HG03025 (cell line): ENCODE data around the gene PRELID2.
"Not testable (repeated sequence)": the region's sequence is repeated elsewhere in the genome, so short reads cannot be mapped to it uniquely, and the experiment has no call there.

ENCODE experiments used
- ATAC-seq: cut with Tn5 transposase; IDR thresholded peaks from one replicate; pipeline ENCODE4 v1.9.1; 2021; ENCODE audit warnings: mild to moderate bottlenecking, moderate library complexity; ENCODE audit not compliant: unreplicated experiment, low FRiP score

PRELID2 gene

DNA sequence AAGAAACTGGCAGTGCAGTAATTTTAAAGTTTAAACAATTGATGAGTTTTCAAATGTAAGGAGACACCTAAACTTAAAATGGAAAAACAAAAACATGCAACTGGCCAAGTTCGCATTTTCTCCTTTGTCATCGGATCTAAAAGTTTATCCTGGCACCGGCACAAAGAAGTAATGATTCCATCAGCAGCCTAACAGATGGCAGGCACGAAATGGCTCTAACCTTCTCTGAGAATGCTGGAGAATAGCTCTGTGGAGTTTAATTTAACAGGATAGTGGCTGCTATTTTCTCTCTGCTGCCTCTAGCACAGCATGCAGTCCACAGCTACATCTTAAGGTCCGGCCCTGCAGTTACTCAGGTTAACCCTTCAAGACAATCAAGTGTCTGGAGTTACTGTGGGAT is 82.2 kb downstream of the PRELID2 start:
- no peak for ATAC-seq

GRCh38 chr5:145752534-145752933 is 82.6 kb downstream of the PRELID2 start:
- ATAC-seq = no peak

GRCh38 chr5:145750199-145750598 is 84.9 kb downstream of the PRELID2 start:
- no peak for ATAC-seq

GRCh38 chr5:145743396-145744061 is 91.6 kb downstream of the PRELID2 start:
- no peak for ATAC-seq

DNA sequence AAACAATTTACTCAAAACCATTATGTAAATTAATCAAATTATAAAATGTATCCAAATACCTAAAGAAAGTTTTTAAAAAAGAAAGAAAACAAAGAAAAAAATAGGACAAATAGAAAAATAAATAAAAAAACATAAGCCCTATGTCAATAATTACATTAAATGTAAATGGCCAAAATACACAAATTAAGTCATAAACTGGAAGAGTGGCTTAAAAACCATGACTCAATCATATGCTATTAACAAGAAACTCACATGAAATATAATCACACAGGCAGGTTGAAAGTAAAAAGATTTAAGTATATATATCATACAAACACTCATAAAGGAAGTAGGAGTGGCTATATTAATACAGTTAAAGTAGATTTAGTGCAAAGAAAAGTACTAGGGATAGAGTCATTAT is 95.3 kb downstream of the PRELID2 start:
- no peak for ATAC-seq

DNA sequence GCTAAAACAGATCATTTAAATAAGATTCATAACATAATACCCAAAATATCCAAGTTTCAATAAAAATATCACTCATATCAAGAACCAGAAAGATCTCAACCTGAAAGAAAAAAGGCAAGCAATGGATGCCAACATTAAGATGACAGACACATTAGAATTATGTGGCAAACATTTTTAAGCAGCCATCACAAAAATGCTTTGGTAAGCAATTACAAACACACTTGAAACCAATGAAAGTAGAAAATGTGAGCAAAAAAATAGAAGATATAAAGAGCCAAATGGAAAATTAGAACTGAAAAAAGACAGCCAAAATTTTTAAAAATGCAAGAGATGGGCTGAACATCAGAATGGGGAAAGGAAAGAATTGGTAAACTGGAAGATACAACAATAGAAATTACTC is 96.9 kb downstream of the PRELID2 start:
- ATAC-seq = no peak

DNA sequence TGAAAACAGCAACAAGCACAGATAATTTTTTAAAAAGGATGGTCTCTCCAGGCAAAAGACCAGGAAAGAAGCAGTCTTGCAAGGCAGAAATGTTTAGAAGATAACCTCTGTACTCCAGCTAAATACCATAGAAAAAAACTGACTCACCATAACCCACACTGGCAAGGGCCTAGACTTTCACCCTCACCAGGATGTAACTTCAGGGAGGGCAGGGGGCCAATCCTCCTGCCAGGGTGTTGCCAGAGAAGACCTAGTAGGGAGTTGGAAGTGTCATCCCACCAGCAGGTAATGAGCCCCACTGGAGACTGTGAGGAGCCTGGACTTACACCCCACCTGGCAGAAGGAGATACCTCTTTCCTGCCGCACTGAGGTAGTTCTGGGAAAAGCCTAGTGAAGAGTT is 97.6 kb downstream of the PRELID2 start:
- no peak for ATAC-seq

- not testable (repeated sequence) for ATAC-seq
Observed at GRCh38 chr5:145729956-145730355, 105.2 kb downstream of the PRELID2 start.

DNA sequence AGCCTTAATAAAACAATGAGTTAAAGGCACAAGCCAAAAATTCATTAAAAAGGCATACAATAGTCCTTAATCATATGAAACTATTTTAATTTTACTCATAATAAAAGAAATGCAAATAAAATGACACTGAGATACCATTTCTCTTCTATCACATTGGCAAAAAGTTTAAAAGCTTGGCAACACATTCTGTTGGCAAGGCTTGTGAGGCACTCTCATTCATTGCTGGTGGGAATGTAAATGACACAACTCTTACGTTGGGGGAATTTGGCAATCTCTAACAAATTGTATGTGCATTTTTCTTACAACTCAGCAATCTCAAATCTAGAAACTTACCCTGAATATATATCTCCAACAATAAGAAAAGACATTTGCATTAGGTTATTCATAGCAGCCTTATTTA is 111.6 kb downstream of the PRELID2 start:
- ATAC-seq = no peak

DNA sequence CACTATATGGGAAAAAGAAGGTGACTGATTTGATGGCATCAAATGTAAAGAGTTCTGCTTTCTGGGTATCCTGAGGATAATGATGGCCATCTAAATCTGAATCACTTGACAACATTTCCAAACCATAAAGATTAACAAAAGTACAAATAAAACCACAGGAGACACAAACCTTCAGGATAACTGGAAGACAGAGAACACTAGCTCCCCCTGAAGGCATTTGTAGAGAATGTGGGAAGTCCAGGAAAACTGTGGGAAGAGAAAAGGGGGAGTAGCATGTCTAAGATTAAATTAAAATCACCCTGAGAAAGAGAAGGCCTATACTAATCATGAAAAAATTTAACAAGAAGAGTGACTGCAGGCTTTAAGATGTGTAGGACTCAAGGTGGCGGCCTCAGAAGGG is 116.2 kb downstream of the PRELID2 start:
- no peak for ATAC-seq

GRCh38 chr5:145715412-145715811 is 119.7 kb downstream of the PRELID2 start:
- no peak for ATAC-seq

- no peak for ATAC-seq
Observed at GRCh38 chr5:145712245-145712644, 122.9 kb downstream of the PRELID2 start.

DNA sequence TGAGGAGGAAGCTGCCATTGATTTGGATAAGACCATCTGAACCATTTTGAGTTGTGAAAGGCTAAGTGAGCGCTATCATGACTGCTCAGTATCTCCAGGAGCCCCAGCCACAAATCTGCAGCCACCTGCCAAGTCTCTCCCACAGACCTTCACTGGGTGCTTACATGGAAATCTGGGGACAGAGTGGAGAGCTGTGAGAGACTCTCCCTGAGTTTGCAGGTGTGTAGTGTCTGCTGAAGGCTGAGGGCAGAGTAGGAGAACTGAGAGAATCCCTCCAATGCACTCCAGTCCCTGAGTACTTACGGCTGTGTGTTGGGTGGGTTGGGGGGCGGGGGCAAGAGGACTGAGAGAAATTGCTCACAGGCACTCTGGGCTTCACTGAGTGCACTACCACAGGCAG is 123.7 kb downstream of the PRELID2 start:
- no peak for ATAC-seq
